AG10803 (cell line): ENCODE results near the gene NR4A2.

Source experiments
- DNase-seq: peaks from one replicate; pipeline ENCODE4 v3.0.0; 2010; ENCODE audit warnings: low read depth
- H3K4me3 ChIP-seq: 2 replicates; pipeline ENCODE4 v1.5.1; 2011; ENCODE audit warnings: mild to moderate bottlenecking, low read length, control low read depth
- TF ChIP-seq, protein P1 (sequence below): conservative IDR thresholded peaks from 2 replicates; pipeline ENCODE4 v1.5.1; 2011; ENCODE audit warnings: mild to moderate bottlenecking, low read length, control low read depth, inconsistent platforms

Gene NR4A2

DNA sequence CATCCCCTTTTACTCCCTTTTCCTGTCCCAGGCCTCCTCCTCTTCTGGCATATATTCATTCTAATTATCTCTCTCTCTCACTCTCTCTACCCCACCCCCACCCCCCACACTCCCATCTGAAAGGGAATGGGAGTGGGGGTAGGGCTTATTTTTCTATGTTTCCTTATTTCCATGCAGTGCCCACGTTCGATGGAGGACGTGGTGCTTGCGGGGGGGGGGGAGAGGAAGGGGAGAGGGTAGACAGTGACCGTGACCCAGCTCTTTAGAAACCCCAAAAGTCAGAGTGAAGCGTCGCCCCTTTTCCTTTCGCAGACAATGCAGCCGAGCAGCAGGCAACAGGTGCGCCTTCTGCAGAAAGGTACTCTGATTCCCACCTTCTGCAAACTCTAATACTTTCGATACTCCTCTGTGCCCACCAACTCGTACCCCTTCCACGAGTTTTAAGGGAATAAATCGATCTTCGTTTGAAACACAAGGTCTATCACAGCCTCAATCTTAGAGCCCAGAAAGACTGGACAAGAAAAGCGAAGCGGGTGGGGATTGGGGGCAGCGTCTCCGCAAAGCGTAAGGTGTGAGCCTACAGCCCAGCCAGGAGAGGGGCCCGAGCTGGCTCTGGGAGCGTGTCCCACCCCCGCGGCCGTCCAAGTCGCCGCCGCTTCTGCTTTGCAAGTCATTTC is 891 bp upstream of the NR4A2 start:
- no peak for DNase-seq
- TF ChIP-seq, protein P1, sequence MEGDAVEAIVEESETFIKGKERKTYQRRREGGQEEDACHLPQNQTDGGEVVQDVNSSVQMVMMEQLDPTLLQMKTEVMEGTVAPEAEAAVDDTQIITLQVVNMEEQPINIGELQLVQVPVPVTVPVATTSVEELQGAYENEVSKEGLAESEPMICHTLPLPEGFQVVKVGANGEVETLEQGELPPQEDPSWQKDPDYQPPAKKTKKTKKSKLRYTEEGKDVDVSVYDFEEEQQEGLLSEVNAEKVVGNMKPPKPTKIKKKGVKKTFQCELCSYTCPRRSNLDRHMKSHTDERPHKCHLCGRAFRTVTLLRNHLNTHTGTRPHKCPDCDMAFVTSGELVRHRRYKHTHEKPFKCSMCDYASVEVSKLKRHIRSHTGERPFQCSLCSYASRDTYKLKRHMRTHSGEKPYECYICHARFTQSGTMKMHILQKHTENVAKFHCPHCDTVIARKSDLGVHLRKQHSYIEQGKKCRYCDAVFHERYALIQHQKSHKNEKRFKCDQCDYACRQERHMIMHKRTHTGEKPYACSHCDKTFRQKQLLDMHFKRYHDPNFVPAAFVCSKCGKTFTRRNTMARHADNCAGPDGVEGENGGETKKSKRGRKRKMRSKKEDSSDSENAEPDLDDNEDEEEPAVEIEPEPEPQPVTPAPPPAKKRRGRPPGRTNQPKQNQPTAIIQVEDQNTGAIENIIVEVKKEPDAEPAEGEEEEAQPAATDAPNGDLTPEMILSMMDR: no peak
- peak overlapping the region; percentile 81 for H3K4me3 ChIP-seq

DNA sequence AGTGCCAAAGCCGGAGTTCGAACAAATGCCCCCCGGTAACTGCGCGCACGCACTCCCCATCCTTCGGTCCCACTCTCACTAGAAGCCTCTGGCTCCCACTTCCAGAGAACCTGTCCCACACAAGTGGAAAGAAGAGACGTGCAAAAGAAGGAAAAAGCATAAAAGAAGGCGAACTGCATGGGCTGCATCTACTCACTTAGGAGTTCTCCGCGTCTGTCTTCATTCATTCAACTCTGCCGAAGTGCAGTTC is 312 bp downstream of the NR4A2 start:
- H3K4me3 ChIP-seq: peak overlapping the region; percentile 81
- DNase-seq: no peak
- TF ChIP-seq, protein P1: no peak

DNA sequence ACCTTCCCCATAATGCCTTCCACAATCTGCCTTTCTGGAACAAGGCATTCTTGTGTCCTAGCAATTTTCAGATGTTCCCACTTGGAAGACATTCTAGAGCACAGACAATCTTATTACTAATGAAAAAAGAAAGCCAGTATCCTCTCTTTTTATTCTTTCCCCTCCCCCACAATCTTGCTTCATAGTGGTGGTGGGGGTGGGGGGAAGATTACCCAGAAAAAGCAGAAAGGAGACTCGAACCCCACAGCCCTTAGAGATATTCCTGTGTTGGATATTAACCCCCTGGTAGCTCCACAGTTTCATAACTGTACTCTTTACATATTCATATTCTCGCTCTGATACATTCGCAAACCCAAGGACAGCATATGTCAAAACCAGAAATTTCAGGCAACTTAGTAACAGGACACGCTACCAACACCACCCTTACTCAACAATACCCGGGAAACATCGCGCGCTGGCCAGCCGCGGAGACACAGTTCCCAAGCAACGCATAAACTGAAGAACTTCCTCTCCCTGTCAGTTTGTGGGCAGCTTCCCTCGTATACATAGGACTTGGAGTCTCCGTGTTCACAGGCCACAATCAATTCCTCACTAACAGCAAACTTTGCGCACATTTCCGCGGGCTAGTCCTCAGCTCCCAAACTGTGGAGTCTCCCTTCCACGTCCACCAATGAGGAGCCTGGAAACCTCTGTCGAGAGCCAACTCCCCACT is 793 bp downstream of the NR4A2 start:
- TF ChIP-seq, protein P1: no peak
- peak; percentile 85 for DNase-seq
- peak overlapping the region; percentile 81 for H3K4me3 ChIP-seq

DNA sequence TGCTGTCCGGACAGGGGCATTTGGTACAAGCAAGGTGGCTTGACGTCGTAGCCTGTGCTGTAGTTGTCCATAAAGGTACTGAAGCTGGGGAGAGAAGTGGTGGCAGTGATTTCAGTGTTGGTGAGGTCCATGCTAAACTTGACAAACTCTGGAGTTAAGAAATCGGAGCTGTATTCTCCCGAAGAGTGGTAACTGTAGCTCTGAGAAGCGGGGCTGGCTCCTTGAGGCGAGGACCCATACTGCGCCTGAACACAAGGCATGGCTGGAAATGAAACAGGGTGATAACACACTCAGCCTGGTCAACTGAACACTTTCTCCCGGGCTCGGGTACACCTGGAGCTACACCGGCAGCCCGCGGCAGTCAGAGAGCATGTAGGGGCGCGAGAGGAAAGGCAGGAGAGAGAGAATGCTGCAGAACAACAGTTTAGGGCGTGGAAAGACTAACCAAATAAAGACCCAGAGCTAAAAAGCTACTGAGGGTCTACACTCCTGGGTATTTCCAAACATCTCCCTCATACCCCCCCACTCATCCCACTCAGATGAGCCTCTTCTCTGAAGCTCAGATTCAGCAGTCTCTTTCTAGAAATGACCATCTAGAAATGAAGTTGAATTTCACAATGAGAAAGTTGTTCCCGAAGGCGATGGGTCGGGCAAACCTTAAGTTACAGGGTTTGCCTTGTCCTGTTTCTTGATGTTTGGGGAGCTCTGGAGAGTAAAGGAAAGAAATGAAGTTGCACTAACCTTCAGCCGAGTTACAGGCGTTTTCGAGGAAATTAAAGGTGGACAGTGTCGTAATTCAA is 2.4 kb downstream of the NR4A2 start:
- DNase-seq: no peak
- H3K4me3 ChIP-seq: no peak overlapping the region
- TF ChIP-seq, protein P1: no peak

DNA sequence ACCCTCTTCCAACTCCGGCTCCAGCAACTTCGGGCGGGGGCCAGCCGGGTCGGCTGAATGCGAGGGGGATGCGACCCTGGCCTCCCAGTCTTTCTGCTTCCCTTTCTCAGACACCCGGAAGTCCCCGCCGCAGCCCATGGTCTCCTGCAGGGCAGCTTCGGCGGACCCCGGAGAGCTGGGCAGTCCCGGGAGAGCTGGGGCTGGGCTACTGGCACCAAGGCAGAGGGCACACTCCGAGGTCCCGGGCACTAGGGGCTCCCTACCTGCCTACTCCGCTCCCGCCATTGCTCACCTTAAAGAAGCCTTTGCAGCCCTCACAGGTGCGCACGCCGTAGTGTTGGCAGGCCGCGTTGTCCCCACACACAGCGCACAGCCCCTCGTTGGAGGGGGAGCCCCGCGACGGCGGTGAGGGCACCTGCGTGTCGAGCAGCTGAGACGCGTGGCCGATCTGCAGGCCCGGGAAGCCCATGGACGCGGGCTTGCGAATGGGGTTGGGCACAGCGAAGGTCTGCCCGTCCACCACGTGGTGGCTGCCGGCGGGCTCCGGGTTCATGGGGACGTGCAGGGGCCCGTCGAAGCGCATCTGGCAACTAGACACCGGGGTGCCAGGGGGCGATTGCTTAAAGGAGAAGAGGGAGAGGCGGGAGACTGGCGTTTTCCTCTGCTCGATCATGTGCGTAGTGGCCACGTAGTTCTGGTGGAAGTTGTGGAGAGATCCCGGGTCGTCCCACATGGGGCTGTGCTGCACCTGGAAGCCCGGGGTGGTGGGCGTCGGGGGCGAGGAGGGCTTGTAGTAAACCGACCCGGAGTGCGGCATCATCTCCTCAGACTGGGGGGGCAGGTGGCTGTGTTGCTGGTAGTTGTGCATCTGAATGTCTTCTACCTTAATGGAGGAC is 3.2 kb downstream of the NR4A2 start:
- no peak for DNase-seq
- TF ChIP-seq, protein P1: no peak
- no peak overlapping the region for H3K4me3 ChIP-seq

DNA sequence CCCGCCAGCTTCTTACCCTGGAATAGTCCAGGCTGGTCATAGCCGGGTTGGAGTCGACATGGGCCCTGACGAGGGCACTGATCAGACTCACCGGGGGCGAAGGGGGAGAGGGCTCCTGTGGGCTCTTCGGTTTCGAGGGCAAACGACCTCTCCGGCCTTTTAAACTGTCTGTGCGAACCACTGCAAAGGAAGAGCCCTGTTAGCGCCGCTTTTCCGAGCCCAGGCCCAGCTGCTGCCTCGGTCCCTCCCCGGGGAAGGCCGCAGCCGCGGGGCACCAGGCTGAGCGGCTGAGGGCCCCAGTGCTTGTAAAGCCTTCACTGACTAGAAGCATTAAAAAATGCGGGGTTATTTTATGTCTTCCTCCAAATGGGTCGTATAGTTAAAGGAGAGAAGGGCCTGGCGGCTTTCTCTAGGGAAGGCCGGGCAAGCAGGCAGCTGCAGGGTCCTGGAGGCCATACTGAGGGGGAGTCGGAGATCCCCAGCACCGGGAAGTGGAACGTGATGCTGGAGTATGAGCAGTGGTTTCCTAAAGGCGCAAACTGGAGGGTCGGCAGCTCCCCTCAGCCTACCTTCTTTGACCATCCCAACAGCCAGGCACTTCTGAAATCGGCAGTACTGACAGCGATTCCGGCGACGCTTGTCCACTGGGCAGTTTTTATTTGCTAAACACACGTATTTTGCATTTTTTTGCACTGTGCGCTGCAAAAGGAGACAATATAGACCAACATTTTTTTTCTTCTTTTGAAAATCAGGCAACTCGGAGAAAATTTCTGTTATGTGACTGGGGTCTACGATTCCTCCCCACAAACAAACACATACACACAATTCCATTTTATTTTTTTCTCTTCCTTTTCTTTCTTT is 4.5 kb downstream of the NR4A2 start:
- no peak for DNase-seq
- no peak overlapping the region for H3K4me3 ChIP-seq
- TF ChIP-seq, protein P1: no peak
